OCI-LY3 (cell line): ENCODE data around the gene DNAJC10.

ENCODE experiments used
- EZH2phosphoT487 ChIP-seq: fragments of 200-600 bp; shearing (Covaris generic); IDR thresholded peaks from 2 replicates; pipeline ENCODE4 v1.6.1; 2018; ENCODE audit warnings: antibody characterized with exemption, mixed run types, low read depth
- TF ChIP-seq, protein P1 (sequence below): fragments of 200-600, 300-600 bp; sonication (generic); IDR thresholded peaks from 2 replicates; pipeline ENCODE4 v1.5.1; 2014; ENCODE audit warnings: antibody characterized with exemption, low read length, low read depth

DNA sequence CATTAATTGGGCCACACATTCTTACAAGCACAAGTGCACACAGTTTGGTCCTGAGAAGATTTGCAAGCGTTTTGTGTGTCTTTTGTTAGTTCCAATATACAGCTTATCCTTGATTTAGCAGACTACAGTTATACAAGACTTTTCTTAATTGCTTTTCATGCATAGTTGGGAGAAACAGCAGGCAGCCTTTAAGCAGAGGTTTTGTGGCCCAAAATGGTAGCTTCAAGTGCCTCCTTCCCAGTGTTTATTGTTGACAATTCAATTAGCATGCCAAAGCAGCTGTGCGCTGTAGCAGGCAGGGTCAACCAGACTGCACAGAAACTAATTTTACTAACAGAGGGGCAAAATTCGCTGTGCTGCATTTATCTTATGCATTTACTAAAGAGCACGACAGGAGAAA lies 102.9 kb downstream of the DNAJC10 start:
- TF ChIP-seq, protein P1, sequence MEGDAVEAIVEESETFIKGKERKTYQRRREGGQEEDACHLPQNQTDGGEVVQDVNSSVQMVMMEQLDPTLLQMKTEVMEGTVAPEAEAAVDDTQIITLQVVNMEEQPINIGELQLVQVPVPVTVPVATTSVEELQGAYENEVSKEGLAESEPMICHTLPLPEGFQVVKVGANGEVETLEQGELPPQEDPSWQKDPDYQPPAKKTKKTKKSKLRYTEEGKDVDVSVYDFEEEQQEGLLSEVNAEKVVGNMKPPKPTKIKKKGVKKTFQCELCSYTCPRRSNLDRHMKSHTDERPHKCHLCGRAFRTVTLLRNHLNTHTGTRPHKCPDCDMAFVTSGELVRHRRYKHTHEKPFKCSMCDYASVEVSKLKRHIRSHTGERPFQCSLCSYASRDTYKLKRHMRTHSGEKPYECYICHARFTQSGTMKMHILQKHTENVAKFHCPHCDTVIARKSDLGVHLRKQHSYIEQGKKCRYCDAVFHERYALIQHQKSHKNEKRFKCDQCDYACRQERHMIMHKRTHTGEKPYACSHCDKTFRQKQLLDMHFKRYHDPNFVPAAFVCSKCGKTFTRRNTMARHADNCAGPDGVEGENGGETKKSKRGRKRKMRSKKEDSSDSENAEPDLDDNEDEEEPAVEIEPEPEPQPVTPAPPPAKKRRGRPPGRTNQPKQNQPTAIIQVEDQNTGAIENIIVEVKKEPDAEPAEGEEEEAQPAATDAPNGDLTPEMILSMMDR = no peak
- TF ChIP-seq EZH2phosphoT487 = no peak
